NCI-H2196 (cell line): ENCODE results near the gene KRTAP4-12.
"Not testable (repeated sequence)": the region's sequence is repeated elsewhere in the genome, so short reads cannot be mapped to it uniquely, and the experiment has no call there.

Experiments used
- DNase-seq: peaks from one replicate; lab custom pipeline; 2025; ENCODE audit not compliant: unreplicated experiment; lab: John Stamatoyannopoulos, UW

KRTAP4-12 gene

GRCh38 chr17:41096055-41096454 lies 27.9 kb downstream of the KRTAP4-12 start:
- DNase-seq: no peak

- not testable (repeated sequence) for DNase-seq
Measured at GRCh38 chr17:41088760-41089352, 35.1 kb downstream of the KRTAP4-12 start.

GRCh38 chr17:41084100-41084856 lies 39.7 kb downstream of the KRTAP4-12 start, which contains the start of gene KRTAP4-7:
TSS of gene KRTAP4-7 (plus strand) at chr17:41084150. CDS start at chr17:41084207, 57 bp downstream.
- not testable (repeated sequence) for DNase-seq

- not testable (repeated sequence) for DNase-seq
Measured at GRCh38 chr17:41083427-41083826, 40.6 kb downstream of the KRTAP4-12 start.

GRCh38 chr17:41082626-41083025 lies 41.4 kb downstream of the KRTAP4-12 start:
- DNase-seq: no peak

GRCh38 chr17:41076788-41077187 lies 47.2 kb downstream of the KRTAP4-12 start:
- DNase-seq: no peak

- DNase-seq: no peak
Measured at GRCh38 chr17:41073676-41074075, 50.3 kb downstream of the KRTAP4-12 start.
